Testis (tissue), 2 donors: Measurements from ENCODE around the gene EDC3.

Source experiments
- CTCF ChIP-seq, 3 experiments: fragments of 450-650 bp in 2 of 3; fragments of 200-600 bp in 1 of 3; sonication (generic) in 1 of 3; IDR thresholded peaks; one replicate each; pipeline ENCODE4 v1.5.1; 2016 to 2019; ENCODE audit warnings: antibody characterized with exemption in 3 of 3, mild to moderate bottlenecking in 2 of 3, moderate library complexity in 1 of 3
- POLR2A ChIP-seq: fragments of 450-650 bp; IDR thresholded peaks from one replicate; pipeline ENCODE4 v1.6.1; 2017; ENCODE audit warnings: antibody characterized with exemption, mild to moderate bottlenecking, moderate library complexity

- no peak for TF ChIP-seq CTCF (IDR thresholded peaks at IDR 0.05)
- no peak for TF ChIP-seq POLR2A
Measured at GRCh38 chr15:74616366-74616939, 79.4 kb downstream of the EDC3 start.
